NCI-H2029 (cell line): ENCODE data around the gene RAB3A.

Source experiments
- DNase-seq: peaks from one replicate; lab custom pipeline; 2025; lab: John Stamatoyannopoulos, UW

Gene RAB3A, protein sequence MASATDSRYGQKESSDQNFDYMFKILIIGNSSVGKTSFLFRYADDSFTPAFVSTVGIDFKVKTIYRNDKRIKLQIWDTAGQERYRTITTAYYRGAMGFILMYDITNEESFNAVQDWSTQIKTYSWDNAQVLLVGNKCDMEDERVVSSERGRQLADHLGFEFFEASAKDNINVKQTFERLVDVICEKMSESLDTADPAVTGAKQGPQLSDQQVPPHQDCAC

DNA sequence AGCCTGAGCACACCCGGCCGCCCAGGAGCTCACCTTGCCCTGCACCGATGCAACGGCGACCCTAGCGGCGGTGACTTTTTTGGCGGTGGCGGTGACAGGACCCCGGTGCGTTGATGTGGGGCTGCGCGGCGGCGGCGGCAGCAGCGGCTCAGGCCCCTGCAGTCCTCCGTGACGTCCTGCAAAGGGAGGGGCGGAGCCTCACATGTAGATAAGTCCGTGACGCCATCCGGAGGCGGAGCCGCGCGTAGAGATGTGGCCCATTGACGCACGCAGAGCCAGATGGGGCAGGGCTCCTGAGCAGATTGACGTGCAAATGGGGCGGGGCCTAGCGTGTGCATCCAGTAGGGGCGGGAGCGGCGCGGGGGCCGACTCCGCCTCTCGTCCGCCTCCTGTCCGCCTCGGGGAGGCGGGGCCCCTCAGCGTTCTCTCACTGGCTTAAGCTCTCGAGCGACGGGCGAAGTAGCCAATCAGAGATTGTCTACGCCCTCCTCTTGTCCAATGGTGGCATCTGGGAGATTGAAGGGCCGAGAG lies at the start of gene RAB3A:
Gene RAB3A, minus strand, starts transcription at position 180 of the 531 bp plus-strand sequence. CDS start 1,302 bp downstream, outside the sequence.
- DNase-seq: peak; percentile 100

DNA sequence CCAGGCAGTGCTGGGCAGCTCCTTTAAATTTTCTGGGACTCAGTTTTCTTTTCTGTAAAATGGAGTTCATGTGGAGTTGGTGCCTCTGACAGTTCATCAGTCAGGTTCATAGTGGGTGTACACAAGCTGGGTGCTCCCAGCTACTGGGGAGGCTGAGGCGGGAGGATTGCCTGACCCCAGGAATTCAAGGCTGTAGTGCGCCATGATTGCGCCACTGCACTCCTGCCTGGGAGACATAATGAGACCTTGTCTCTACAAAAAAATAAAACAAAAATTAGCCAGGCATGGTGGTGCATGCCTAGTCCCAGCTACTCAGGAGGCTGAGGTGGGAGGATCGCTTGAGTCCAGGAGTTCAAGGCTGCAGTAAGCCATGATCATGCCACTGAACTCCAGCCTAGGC lies 49.3 kb upstream of the RAB3A start:
- no peak for DNase-seq

DNA sequence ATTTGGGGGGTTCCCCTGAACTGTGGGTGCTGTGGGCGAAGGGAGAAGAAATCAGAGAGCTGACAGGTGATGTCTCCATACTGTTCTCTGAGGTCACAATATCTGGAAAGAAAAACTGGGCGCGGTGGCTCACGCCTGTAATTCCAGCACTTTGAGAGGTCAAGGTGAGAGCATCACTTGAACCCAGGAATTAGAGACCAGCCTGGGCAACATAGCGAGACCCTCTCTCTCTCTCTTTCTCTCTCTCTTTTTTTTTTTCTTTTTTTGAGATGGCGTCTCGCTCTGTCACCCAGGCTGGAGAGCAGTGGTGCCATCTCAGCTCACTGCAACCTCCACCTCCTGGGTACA lies 48.5 kb upstream of the RAB3A start:
- no peak for DNase-seq

DNA sequence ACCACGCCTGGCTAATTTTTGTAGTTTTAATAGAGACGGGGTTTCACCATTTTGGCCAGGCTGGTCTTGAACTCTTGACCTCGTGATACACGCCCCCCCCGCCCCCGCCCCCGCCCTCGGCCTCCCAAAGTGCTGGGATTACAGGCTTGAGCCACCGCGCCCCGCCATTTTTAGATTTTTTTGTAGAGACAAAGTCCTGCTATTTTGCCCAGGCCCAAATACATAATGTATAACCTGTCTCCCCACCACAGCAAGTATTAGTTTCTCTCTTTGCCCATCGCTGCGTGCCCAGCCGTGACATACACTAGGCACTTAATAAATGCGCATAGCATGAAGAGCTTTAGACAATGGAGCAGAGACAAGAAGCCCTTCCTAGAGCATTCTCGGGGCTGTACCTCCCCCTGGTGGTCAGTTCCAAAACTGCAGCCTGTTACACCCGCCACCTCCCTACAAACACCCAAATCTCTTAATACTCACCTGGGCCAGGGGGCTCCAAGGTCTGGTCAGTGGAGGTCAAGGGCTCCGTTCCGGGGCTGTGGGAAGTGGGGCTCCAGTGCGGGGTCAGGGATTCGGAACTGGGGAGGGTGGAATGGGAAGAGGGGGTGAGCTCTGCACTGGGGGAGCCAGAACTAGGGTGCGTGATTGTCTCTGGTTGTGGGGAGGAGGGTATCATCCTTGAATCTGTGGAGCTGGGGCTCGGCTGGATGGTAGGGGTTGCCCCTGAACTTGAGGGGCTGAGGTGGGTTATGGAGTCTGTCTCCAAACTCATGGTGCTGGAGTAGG lies 47.9 kb upstream of the RAB3A start:
- DNase-seq: peak; percentile 68

DNA sequence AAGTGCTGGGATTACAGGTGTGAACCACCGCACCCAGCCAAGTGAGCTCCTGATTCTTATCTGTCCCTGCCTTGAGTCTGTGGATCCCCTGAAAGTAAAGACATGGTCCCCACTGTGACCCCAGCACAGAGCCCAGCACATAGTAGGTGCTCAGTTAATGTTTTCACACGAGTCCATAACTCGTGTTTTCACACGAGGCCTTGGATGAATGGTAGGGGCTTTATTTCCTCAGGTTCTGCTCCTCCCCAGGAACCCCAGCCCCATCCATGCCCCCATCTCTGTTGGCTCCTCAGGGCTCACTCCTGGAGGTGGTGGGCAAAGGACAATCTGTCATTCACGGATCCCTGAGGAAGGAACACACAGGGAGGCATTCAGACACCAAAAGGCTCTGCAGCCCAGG lies 46.0 kb upstream of the RAB3A start:
- DNase-seq: no peak

DNA sequence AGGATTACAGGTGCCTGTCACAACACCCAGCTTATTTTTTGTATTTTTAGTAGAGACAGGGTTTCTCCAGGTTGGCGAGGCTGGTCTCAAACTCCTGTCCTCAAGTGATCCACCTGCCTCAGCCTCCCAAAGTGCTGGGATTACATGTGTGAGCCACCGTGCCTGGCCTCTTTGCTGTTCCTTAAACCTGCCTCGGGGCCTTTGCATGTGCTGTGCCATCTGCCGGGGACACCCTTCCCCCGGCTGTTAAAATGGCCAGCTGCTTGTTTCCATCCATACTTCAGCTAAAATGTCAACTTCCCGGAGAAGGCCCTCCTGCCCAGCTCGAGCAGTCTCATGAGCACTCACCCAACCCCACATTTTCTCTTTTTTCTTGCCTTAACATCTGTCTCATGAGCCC lies 41.5 kb upstream of the RAB3A start:
- no peak for DNase-seq

DNA sequence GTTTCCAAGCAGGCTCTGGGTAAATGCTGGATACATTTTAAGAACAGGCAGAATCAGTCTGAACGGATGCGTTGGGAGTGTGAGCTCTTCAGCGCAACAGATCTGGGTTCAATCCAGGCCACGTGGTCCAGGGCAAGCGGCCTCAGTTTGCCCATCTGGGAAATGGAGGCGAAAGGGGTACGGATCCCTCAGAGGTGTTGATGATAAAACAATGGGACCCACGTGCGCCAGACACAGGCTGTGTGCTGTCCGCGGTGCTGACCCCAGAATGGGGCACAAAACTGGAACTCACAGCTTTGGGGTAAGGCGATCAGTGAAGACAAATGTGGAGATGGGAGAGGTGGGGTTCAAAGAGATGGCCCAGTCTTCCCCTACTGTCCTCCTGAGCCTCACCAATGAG lies 35.5 kb upstream of the RAB3A start:
- DNase-seq: no peak

DNA sequence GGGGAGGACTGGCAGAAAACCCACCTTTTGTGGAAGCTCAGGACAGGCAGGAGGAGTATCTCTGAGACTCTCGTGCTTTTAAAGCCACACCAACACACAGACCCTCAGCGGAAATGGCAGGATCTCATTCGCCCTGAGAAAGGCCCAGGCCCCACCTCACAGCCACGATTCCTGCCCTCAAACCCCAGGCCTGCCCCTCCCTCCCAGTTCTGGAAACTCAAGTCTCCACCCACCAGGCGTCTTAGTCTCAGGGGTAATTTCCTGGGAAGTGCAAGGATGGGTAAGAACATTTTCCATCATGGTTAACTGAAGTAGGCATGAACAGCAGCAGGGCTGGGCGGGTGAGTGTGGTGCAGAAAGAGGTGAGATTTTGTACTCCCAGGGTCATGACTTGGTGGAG lies 30.4 kb upstream of the RAB3A start:
- DNase-seq: no peak

DNA sequence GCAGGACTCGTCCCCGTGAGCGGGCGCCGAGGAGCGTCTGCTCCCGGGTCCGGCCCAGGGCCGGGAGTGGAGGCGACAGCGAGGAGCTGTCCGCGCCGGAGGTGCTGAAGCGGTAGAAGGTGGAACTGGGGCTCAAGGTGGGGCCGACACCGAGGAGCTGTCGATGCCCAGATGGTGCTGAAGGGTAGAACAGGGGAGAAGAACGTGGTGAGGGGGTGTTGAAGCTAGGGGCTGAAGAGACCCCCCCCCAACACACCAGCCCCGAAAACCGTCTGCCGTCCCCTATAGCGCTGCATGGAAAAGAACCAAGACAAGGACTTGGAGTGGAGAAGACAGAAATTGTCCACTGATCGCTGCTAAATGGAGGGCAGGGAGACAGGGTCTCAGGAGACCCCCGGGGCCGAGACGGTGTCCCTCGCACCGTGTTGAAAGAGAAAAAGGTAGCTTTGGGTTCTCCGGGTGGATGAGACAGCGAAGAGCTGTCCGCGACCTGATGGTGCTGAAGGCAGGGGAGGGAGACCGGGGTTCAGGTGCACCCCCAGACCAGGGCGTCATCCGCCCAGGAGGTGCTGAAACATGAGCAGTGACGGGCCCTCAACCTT lies 29.5 kb upstream of the RAB3A start:
- DNase-seq: no peak

DNA sequence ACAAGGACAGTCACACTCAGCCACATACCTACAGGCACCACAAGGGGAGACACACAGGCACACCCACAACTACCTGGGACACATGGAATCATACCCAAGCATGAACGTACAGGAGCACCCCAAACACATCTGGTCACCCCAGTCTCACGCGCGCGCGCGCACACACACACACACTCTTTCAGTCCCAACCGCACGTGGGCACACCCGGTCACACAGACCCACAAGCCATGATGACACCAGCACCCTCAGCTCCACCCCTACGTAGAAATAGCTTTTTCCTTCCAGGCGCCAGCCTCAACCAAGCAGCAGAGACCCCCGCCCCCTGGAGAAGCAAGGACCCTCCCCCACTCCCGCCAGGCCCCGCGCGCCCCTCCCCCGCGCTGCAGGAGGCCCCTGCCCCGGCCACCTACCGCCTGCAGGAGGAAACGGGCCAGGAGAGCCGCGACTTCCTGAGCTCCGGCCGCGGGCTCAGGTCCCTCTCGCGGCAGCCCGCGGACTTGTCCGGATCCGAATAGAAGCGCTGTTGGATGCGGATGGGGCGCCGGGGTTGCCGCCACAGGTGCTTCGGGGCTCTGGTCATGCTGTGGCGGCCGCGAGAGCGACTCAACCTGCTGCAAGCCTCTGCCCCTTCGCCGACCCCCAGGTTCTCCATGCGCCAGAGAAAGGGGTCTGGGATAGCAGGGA lies 28.8 kb upstream of the RAB3A start:
- DNase-seq: peak; percentile 25

DNA sequence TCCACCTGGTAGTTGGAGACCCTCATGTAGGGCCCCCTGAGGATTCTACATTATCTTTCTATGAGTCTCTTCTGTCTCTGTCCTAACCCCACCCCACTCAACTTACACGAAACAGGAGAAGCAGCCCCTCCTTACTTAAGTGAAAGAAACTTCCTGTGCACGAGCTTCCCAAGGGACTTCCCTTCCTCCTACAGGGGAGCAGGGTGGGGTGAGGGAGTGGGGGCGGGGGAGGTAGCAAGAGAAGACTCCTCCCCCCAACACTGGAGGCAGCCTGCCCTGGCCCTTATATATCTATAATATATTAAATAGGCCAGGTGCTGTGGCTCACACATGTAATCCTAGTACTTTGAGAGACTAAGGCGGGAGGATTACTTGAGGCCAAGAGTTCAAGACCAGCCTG lies 27.9 kb upstream of the RAB3A start:
- DNase-seq: no peak

DNA sequence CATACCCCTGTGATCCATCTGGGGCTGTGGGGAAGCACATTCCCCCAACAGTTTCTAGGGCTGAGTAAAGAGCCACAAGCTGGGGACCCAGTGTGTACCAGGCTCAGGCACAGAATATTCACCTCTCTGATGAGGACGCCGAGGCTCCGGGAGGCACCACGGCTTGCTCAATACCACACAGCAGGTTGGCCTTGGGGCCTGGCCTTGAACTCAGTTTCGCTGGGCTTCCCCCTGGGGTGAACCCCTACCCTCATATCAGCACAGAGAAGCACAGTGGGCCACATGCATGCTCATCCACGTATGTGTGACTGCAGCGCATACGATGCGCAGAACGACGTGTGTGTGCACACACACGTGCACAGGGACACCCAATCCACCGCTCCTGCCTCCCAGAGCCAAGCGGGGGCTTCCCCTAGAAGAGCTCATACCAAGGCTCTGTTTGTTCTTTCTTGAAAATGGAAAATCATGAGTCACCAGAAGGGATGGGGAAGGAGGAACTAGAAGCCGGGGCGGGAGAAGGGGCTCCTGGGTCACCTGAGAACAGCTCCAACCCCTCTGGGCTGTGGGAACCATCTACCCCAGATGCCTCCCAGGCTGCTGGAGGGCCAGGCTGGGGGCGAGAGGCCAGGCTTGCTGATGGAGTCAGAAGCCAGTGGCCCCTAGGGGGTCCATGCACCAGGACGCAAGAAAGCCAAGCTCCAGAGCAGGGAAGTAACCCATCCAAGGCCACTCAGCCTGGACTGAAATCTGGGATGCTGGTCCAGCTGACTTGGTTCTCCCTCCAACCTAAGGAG lies 27.3 kb upstream of the RAB3A start:
- no peak for DNase-seq

DNA sequence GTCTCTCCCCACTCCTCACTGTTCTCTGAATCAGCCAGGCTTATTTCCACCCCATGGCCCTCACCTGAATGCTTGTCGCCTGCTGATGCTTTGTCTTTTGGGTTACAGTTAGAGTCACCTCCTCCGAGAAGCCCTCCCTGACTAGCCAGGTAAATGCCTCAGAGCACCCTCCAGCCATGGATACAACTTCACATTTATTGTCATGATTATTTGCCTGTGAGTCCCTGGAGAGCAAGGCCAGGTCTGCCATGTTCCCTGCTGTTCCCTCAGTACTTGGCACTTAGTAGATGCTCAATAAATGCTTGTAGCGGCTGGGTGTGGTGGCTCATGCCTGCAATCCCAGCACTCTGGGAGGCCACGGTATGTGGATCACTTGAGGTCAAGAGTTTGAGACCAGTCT lies 26.1 kb upstream of the RAB3A start:
- no peak for DNase-seq

DNA sequence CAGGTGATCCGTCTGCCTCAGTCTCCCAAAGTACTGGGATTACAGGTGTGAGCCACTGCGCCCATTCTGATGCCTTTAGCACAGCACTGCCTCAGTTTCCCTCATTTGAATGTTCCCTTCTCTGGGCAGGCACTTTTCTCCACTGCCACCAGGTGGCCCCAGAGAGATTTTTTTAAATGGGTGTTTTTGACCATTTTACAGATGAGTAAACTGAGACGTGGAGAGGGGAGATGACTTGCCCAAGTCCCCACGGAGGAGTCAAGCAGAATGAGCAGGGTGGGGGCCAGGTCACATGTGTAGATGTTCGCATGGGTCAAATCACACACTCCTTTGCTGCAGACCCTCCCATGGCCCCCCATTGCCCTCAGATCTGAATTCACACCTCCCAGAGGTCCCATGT lies 25.6 kb upstream of the RAB3A start:
- DNase-seq: no peak

DNA sequence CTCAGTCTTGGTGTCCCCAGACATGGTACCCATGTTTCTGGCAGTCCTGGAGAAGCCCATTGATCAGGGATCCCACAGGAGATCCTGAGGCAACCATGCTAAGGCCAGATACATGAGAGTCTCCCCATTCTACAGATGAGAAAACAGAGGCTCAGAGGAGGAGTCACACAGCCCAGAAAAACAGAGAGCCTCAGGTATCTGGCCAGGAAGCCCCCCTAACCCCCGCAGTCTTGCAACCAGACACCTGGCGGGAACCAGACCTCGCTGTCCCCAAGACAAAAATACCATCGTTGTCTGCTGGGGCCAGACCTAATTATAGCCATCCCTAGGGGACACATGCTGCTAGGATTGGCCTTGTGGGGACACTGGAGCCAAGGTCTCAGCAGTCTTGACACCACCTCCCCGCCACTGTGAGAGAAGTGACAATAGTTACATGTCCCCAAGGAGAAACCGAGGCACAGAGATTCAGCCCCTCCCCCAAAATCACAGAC lies 24.0 kb upstream of the RAB3A start:
- DNase-seq: no peak

DNA sequence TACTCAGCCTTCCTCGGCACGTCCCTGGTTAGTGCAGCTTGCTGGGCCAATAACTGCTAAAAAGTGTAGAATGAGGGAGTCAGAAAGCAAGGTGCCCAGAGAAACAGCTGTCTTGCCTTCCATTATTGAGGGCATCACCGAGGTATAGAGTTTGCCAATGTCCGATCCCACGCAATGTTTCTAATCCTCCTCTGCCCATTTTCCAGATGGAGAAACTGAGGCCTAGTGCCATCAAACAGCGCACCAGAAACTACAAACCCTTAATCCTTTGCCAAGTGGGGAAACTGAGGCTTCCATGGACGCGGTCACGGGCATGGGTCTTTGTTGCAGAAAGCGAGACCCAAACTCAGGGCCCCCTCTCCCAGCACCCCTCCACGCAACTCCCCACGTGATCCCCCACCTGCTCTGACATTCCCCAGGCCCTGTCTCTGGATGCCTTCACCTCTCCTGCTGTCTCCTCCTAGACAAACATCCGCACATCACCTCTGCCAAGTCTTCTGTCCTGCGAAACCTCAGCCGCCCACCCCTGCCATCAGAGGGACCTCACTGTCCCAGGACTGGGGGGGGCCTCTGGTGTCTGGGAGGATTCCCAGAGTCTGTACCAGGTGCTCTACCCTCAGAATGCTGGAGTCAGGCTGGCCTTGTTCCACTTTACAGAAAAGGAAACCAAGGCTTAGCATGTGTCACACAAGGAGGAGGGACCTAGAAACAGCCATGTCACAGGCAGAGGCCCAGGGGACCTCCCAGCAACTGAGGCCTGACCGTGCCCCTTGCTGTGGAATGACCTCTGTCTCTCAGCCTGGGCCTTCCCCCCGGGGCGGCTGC lies 23.3 kb upstream of the RAB3A start:
- no peak for DNase-seq

DNA sequence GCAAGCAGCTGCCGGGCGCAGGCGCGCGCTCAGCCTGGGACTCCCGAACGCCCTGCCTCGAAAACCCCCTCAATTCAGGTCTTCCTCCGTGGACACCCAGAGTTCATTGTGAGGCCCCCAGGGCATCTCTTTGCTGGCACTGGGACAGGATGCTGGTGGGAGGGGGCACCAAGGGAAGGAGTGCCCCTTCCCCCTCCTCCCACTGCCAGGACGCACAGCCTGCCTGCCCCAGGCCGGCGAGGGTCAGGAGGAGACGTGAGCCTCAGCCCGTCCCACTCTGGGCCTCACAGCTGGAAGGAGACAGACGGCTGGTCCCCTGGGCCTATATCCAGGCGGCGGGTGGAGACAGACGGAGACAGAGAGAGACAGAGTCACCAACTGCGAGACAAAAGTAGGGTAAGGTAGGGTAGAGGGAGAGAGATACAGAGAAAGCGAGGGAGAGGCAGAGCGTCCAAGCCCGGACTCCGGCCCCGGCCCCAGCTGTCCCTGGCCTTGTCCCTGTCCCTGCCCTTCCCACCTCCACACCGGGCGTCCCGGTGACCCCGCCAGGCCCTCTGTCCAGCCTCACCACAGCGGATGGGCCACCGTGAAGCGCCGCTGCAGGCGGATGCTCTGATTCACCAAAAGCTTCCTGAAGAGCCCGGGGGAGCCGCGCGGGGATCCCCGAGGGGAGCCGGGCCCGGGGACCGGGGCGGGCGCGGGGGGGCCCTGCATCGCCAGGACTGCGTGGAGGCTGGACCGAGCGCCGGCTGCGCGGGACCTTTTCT lies 22.0 kb upstream of the RAB3A start, which contains the start of gene PDE4C:
Gene PDE4C, minus strand, starts transcription at position 737 of the 767 bp plus-strand sequence. Its CDS starts 23 bp downstream, at position 714.
- DNase-seq: no peak

DNA sequence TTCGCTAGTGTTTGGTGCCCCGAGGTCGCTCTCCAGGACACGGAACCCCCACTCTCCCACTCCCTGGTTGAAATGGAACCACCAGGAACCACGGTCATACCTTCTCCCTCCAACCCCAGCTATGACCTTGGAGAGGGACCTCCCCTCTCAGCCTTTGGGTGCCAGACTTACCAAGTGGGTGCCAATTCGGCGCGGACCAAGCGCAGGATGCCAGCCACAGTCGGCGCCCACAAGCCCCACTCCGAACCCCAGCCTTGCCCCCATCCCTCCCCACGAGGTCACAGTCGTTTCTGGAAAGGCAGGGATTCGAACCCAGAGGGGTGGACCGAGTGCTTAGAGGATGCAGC lies 21.5 kb upstream of the RAB3A start:
- DNase-seq: no peak

DNA sequence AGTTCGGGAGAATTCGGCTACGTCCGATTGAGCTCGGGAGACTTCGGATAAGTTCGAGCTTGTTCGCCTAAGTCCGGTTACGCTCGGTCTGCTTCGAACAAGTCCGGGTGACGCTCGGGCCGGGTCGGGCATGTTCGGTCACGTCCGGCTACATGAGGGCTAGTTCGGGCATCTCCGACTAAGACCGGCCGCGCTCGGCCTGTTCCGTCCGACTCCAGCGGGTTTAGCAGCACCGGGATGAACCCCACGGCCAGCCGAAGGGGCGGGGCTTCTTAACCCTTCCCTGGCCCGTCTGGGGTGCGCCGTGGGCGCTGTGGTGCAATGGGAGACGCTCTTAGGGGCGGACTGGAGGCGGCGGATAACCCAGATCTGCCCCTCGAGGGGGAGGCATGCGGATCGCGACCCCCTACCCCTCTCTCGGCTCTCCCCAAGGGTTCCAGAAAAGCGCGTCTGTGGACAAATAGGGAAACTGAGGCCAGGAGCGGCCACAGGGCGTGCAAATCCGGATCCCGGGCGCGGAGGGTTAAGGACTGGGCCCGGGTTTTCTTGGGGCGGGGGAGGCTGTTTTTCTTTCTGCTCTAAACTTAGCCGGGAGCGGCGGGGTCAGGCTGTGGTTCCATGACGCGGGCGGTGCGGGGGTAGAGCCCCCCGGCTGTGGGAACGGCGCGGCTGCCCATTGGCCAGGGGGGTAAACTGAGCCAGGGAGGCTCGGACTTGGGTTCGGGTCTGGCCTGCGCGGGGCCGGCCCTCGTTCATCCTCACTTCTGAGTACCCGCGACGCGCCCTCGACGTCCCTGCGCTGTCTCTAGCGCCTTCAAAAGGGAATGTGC lies 20.9 kb upstream of the RAB3A start:
- DNase-seq: peak; percentile 97
